HG03159 (cell line): ENCODE measurements around the gene CST1.
"Not testable (repeated sequence)": the region's sequence is repeated elsewhere in the genome, so short reads cannot be mapped to it uniquely, and the experiment has no call there.

Source experiments
- ATAC-seq: cut with Tn5 transposase; IDR thresholded peaks from one replicate; pipeline ENCODE4 v1.9.1; 2021; ENCODE audit warnings: mild to moderate bottlenecking, moderate library complexity; ENCODE audit not compliant: unreplicated experiment

CST1 gene

GRCh38 chr20:23755131-23755611 lies 4.4 kb upstream of the CST1 start:
- ATAC-seq, result not testable (repeated sequence)

- no peak for ATAC-seq
Observed at GRCh38 chr20:23754731-23755130, 4.0 kb upstream of the CST1 start.

- ATAC-seq, result no peak
Observed at GRCh38 chr20:23753589-23753988, 2.9 kb upstream of the CST1 start.

GRCh38 chr20:23753194-23753548 lies 2.4 kb upstream of the CST1 start:
- no peak for ATAC-seq

GRCh38 chr20:23752481-23753193 lies 1.9 kb upstream of the CST1 start:
- no peak for ATAC-seq

- ATAC-seq, result no peak
Observed at GRCh38 chr20:23752019-23752418, 1.3 kb upstream of the CST1 start.

- ATAC-seq, result no peak
Observed at GRCh38 chr20:23749746-23750145, 989 bp downstream of the CST1 start.

GRCh38 chr20:23748975-23749374 lies 1.8 kb downstream of the CST1 start:
- ATAC-seq, result not testable (repeated sequence)

GRCh38 chr20:23747551-23747950 lies 3.2 kb downstream of the CST1 start:
- ATAC-seq, result not testable (repeated sequence)

- not testable (repeated sequence) for ATAC-seq
Observed at GRCh38 chr20:23747092-23747491, 3.6 kb downstream of the CST1 start.

- no peak for ATAC-seq
Observed at GRCh38 chr20:23746321-23746720, 4.4 kb downstream of the CST1 start.

GRCh38 chr20:23745247-23745646 lies 5.5 kb downstream of the CST1 start:
- no peak for ATAC-seq

GRCh38 chr20:23744817-23745216 lies 5.9 kb downstream of the CST1 start:
- ATAC-seq, result no peak

- not testable (repeated sequence) for ATAC-seq
Observed at GRCh38 chr20:23735391-23735790, 15.3 kb downstream of the CST1 start.

GRCh38 chr20:23734949-23735348 lies 15.8 kb downstream of the CST1 start:
- ATAC-seq, result not testable (repeated sequence)

GRCh38 chr20:23734440-23734839 lies 16.3 kb downstream of the CST1 start:
- not testable (repeated sequence) for ATAC-seq

GRCh38 chr20:23727016-23727415 lies 23.7 kb downstream of the CST1 start:
- no peak for ATAC-seq

- no peak for ATAC-seq
Observed at GRCh38 chr20:23725102-23725501, 25.6 kb downstream of the CST1 start.

GRCh38 chr20:23723659-23724307 lies 27.0 kb downstream of the CST1 start:
- ATAC-seq, result peak; percentile 95

- not testable (repeated sequence) for ATAC-seq
Observed at GRCh38 chr20:23722851-23723250, 27.9 kb downstream of the CST1 start.

- no peak for ATAC-seq
Observed at GRCh38 chr20:23721962-23722361, 28.8 kb downstream of the CST1 start.

- ATAC-seq, result not testable (repeated sequence)
Observed at GRCh38 chr20:23719351-23719750, 31.4 kb downstream of the CST1 start.
